K562 (cell line): Measurements from ENCODE around the gene CYB5R4. TPM values are rescaled to one million over a fixed set of nuclear protein-coding genes. Genes with fewer than 3 reads are reported as not detected.

Experiments used
- DPF2 ChIP-seq: fragments of 450-650 bp; IDR thresholded peaks from 2 replicates; pipeline ENCODE4 v1.6.1; 2016
- E4F1 ChIP-seq: fragments of 250-450 bp; sonication (Bioruptor Pico); IDR thresholded peaks from 2 replicates; pipeline ENCODE4 v1.5.0; 2021; ENCODE audit warnings: mild to moderate bottlenecking, borderline replicate concordance
- GABPB1 ChIP-seq: sonication (generic); formaldehyde crosslinking; IDR thresholded peaks from 2 replicates; pipeline ENCODE4 v1.8.0; 2022; ENCODE audit warnings: mild to moderate bottlenecking, missing genetic modification reagents
- KLF13 ChIP-seq: fragments of 450-650 bp; IDR thresholded peaks from 2 replicates; pipeline ENCODE4 v1.6.1; 2016; ENCODE audit warnings: missing genetic modification characterization, low read depth, mild to moderate bottlenecking, missing compliant biosample characterization, moderate library complexity, borderline replicate concordance
- KLF6 ChIP-seq: fragments of 250-450 bp; sonication (Bioruptor Pico); IDR thresholded peaks from 2 replicates; pipeline ENCODE4 v1.4.0; 2020; ENCODE audit warnings: mild to moderate bottlenecking, moderate library complexity, borderline replicate concordance
- NONO ChIP-seq, 2 experiments: fragments of 200-400 bp in 1 of 2; fragments of 450-650 bp in 1 of 2; formaldehyde crosslinking in 1 of 2; IDR thresholded peaks; 2 replicates each; pipeline ENCODE4 v1.6.1; 2017; ENCODE audit warnings: low read depth in 2 of 2, mild to moderate bottlenecking in 2 of 2, moderate library complexity in 2 of 2, low read length in 1 of 2
- TRIM28 ChIP-seq: fragments of 450-650 bp; IDR thresholded peaks from 2 replicates; pipeline ENCODE4 v1.6.1; 2017
- ZBTB7A ChIP-seq: IDR thresholded peaks from 2 replicates; pipeline ENCODE4 v1.6.1; 2011; ENCODE audit warnings: low read depth, mild to moderate bottlenecking, low read length, moderate library complexity, borderline replicate concordance; ENCODE audit not compliant: control insufficient read depth
- ZBTB8A ChIP-seq: fragments of 450-650 bp; IDR thresholded peaks from 2 replicates; pipeline ENCODE4 v1.6.1; 2018; ENCODE audit warnings: mild to moderate bottlenecking, moderate library complexity; ENCODE audit not compliant: partially characterized antibody
- ZFP30 ChIP-seq: fragments of 250-450 bp; sonication (Bioruptor Pico); IDR thresholded peaks from 2 replicates; pipeline ENCODE4 v1.8.0; 2022; ENCODE audit warnings: moderate library complexity, mild to moderate bottlenecking, inconsistent platforms, borderline replicate concordance
- ZNF239 ChIP-seq: fragments of 250-450 bp; sonication (Bioruptor Pico); IDR thresholded peaks from 2 replicates; pipeline ENCODE4 v1.4.0; 2020; ENCODE audit warnings: mild to moderate bottlenecking
- ZNF24 ChIP-seq: fragments of 450-650 bp; IDR thresholded peaks from 2 replicates; pipeline ENCODE4 v1.6.1; 2016
- ZNF76 ChIP-seq: fragments of 250-450 bp; sonication (Bioruptor Pico); IDR thresholded peaks from 2 replicates; pipeline ENCODE4 v1.4.0; 2020; ENCODE audit warnings: mild to moderate bottlenecking, moderate library complexity, borderline replicate concordance
- ZNF764 ChIP-seq: fragments of 250-450 bp; sonication (Bioruptor Pico); IDR thresholded peaks from 2 replicates; pipeline ENCODE4 v1.4.0; 2020; ENCODE audit warnings: low read depth, mild to moderate bottlenecking, moderate library complexity
- ZNF766 ChIP-seq: fragments of 200-800 bp; sonication (Bioruptor generic); conservative IDR thresholded peaks from 2 replicates; pipeline ENCODE4 v1.6.1; 2016; ENCODE audit warnings: missing genetic modification characterization, missing compliant biosample characterization
- polyA plus RNA-seq, 8 experiments: library from polyadenylated mRNA; depleted of rRNA in 4 of 8; stranded (reverse) in 5 of 8; unstranded in 3 of 8; fragments of >200 nt; fragmentation: Nextera tagmentation in 2 of 8; fragmentation: Illumina TruSeq in 1 of 8; extraction: Ambion mirVana in 2 of 8; extraction: Trizol in 1 of 8; gene quantifications; 2 replicates each; pipeline versions ENCODE4 v1.2.1 to v1.2.3, GENCODE V29; 2011 to 2014; ENCODE audit warnings: inconsistent platforms in 1 of 8, missing spikeins in 1 of 8
- total RNA-seq, 7 experiments: library from RNA; depleted of rRNA in 6 of 7; stranded (reverse); fragments of >200 nt in 6 of 7; fragmentation: Illumina TruSeq in 2 of 7; extraction: Trizol in 2 of 7; gene quantifications; 2 replicates each; pipeline versions ENCODE4 v1.2.1 to v1.2.3, GENCODE V29; 2011 to 2021; ENCODE audit warnings: low replicate concordance in 1 of 7
- TF ChIP-seq, protein P1 (sequence below), 2 experiments: fragments of 450-650 bp in 1 of 2; sonication (generic) in 1 of 2; formaldehyde crosslinking in 1 of 2; IDR thresholded peaks; 2 replicates each; pipeline versions ENCODE4 v1.7.1 to v1.9.0; 2016 to 2022; ENCODE audit warnings: inconsistent platforms in 1 of 2, mild to moderate bottlenecking in 1 of 2, missing genetic modification reagents in 1 of 2

Gene CYB5R4
- total and polyA plus RNA-seq, 9 of the 15 experiments (the other 6 are each of a cell fraction or from before 2014, with no cell fraction given) = 5.9 to 23.1 (median 19.0) TPM

- TF ChIP-seq, protein P1, sequence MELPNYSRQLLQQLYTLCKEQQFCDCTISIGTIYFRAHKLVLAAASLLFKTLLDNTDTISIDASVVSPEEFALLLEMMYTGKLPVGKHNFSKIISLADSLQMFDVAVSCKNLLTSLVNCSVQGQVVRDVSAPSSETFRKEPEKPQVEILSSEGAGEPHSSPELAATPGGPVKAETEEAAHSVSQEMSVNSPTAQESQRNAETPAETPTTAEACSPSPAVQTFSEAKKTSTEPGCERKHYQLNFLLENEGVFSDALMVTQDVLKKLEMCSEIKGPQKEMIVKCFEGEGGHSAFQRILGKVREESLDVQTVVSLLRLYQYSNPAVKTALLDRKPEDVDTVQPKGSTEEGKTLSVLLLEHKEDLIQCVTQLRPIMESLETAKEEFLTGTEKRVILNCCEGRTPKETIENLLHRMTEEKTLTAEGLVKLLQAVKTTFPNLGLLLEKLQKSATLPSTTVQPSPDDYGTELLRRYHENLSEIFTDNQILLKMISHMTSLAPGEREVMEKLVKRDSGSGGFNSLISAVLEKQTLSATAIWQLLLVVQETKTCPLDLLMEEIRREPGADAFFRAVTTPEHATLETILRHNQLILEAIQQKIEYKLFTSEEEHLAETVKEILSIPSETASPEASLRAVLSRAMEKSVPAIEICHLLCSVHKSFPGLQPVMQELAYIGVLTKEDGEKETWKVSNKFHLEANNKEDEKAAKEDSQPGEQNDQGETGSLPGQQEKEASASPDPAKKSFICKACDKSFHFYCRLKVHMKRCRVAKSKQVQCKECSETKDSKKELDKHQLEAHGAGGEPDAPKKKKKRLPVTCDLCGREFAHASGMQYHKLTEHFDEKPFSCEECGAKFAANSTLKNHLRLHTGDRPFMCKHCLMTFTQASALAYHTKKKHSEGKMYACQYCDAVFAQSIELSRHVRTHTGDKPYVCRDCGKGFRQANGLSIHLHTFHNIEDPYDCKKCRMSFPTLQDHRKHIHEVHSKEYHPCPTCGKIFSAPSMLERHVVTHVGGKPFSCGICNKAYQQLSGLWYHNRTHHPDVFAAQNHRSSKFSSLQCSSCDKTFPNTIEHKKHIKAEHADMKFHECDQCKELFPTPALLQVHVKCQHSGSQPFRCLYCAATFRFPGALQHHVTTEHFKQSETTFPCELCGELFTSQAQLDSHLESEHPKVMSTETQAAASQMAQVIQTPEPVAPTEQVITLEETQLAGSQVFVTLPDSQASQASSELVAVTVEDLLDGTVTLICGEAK (IDR thresholded peaks at IDR 0.05) = 0 out of 2 replicates have a peak, but pooled peaks have one; percentile 21
- TF ChIP-seq, protein P1 (CRISPR knock-in tag; IDR thresholded peaks at IDR 0.05) = no peak
- no peak for TF ChIP-seq ZNF764
- peak; percentile 90 for TF ChIP-seq ZNF239 (CRISPR knock-in tag)
- peak; percentile 75; the same call in 1 of the 2 replicates for TF ChIP-seq KLF13 (tag)
- TF ChIP-seq TRIM28 = peak; percentile 73
- peak; percentile 99 for TF ChIP-seq ZNF766
- TF ChIP-seq DPF2 = peak; percentile 99
- peak in 1 of 2 experiments; percentile 94; a peak in 2 of 4 replicates for TF ChIP-seq NONO (IDR thresholded peaks at IDR 0.05; ENCODE audit: low read depth in 2 of 2, low read length in 1 of 2)
- peak; percentile 81 for TF ChIP-seq ZNF24
- TF ChIP-seq E4F1 (CRISPR knock-in tag) = peak; percentile 53; the same call in 1 of the 2 replicates
- TF ChIP-seq ZNF76 = peak; percentile 87
- peak; percentile 87; the same call in 1 of the 2 replicates for TF ChIP-seq ZBTB7A
- TF ChIP-seq GABPB1 (CRISPR knock-in tag) = peak; percentile 51
- TF ChIP-seq ZFP30 (CRISPR knock-in tag) = no peak
- peak; percentile 98 for TF ChIP-seq KLF6 (CRISPR knock-in tag)
- no peak for TF ChIP-seq ZBTB8A
Observed at GRCh38 chr6:83974409-83975050, 115.0 kb downstream of the CYB5R4 start (continued).
